NCI-H146 (cell line): ENCODE data around the gene MAP2.

Experiments used
- DNase-seq: peaks from one replicate; lab custom pipeline; 2025; lab: John Stamatoyannopoulos, UW

MAP2 gene

GRCh38 chr2:209726311-209726710 is 302.5 kb downstream of the MAP2 start:
- no peak for DNase-seq

DNA sequence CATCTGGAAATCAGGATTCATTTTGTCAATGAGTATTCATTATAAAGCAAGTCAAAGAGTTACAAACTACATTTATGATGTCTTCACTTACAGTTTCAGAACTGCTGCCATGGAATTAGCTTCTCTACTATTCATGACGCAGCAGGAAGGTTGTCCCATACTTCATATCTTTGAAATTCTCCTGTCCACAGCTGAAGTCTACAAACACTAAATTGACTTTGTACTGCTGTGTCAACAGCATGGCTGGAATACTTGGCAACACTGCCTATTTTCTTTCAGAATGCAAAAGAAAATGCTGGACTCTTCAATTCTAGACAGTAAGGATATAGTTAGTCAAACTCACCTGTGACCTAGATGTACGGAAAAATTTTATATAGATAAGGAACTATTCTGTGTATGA is 303.2 kb downstream of the MAP2 start:
- DNase-seq: no peak

GRCh38 chr2:209734805-209735204 is 311.0 kb downstream of the MAP2 start:
- DNase-seq: no peak

- no peak for DNase-seq
Observed at GRCh38 chr2:209741953-209742352, 318.1 kb downstream of the MAP2 start.

GRCh38 chr2:209753020-209753419 is 329.2 kb downstream of the MAP2 start:
- no peak for DNase-seq

GRCh38 chr2:209757163-209757562 is 333.3 kb downstream of the MAP2 start:
- DNase-seq: no peak

DNA sequence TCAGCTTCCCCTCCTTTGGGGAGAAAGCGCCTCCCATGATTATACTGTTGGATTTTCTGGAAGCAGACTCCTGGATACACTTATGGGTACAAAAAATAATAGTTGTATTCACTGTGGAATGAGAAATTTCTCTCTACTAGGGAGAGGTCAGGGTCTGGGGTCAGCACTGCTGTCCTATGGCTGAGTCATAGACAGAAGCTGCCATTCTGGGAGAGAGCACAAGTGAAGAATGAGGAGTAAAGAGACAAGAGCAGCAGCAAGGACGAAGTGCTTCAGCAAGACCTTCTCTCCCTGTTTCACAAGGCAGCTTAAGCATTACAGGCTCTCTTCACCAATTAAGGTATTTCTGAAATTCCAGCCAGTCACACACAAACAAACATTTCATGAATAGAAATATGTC is 337.7 kb downstream of the MAP2 start:
- no peak for DNase-seq

- DNase-seq: no peak
Observed at GRCh38 chr2:209762563-209762962, 338.7 kb downstream of the MAP2 start.

- DNase-seq: no peak
Observed at GRCh38 chr2:209763106-209763505, 339.3 kb downstream of the MAP2 start.

DNA sequence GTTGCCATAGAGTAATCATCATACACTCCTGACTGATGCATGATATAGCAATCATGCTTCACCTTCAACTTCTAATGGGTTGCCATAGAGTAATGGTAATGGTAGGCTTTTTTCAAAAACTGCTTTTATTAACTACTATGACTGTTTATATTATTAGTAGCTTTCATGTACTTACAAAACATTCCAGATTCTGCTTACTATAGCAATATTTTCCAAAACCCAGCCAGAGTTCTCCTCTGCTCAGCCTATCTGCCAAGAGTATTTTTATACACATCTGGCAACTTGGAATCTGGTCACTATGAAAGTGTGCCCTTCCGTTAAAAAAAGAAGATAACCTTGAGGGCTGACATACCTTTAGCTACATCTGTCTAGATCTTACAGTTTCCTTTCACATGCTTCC is 342.8 kb downstream of the MAP2 start:
- no peak for DNase-seq

GRCh38 chr2:209767316-209767715 is 343.5 kb downstream of the MAP2 start:
- no peak for DNase-seq

- DNase-seq: no peak
Observed at GRCh38 chr2:209768557-209768956, 344.7 kb downstream of the MAP2 start.

- DNase-seq: peak; percentile 81
Observed at GRCh38 chr2:209771474-209772289, 347.8 kb downstream of the MAP2 start, which contains the start of gene UNC80. Gene UNC80, plus strand, starts transcription at chr2:209771832. Its CDS starts 241 bp downstream, at chr2:209772073.

DNA sequence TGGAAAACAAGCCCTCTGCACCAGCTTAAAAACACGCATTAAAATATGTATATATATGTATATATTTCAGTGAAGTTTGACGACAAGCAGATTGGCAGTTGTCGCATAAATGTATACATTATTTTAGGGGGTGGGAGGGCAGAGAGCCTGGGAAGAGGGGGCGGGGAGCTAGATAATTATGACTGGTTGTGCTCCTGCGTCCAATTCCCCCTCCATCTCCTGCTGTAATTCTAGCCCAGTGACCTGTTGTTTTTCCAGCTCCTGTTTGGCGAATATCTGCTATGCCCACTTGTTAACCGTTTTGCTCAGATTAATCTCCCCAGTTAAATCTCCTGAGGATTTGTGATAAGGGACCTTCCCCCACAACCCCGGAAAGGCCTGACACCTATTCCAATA is 348.4 kb downstream of the MAP2 start:
- peak; percentile 77 for DNase-seq

GRCh38 chr2:209773377-209773776 is 349.5 kb downstream of the MAP2 start:
- DNase-seq: peak; percentile 80
